GM12878 (cell line): ENCODE results near the gene HMGB2.

Experiments used
- ASH2L ChIP-seq: fragments of 300-600, 200-600 bp; sonication (generic); IDR thresholded peaks from 2 replicates; pipeline ENCODE4 v1.6.1; 2017; ENCODE audit warnings: low read depth, mild to moderate bottlenecking, borderline replicate concordance
- CEBPB ChIP-seq, 2 experiments: fragments of 150-350 bp in 1 of 2; IDR thresholded peaks; 2 replicates each; pipeline ENCODE4 v1.6.1; 2012 to 2014; ENCODE audit warnings: low read depth in 2 of 2, low read length in 2 of 2, borderline replicate concordance in 1 of 2, inconsistent platforms in 1 of 2
- CHD2 ChIP-seq: IDR thresholded peaks from 2 replicates; pipeline ENCODE4 v1.6.1; 2011; ENCODE audit warnings: low read depth, low read length, improper control_type of control experiment, borderline replicate concordance
- EZH2 ChIP-seq: IDR thresholded peaks from 2 replicates; pipeline ENCODE4 v1.6.1; 2012; ENCODE audit warnings: low read depth, mild to moderate bottlenecking, control low read depth, inconsistent platforms, low read length, borderline replicate concordance; ENCODE audit not compliant: control insufficient read depth
- KAT2A ChIP-seq: conservative IDR thresholded peaks from 2 replicates; pipeline ENCODE4 v1.6.1; 2011; ENCODE audit warnings: low read depth, low read length; ENCODE audit not compliant: control insufficient read depth
- NFYA ChIP-seq: IDR thresholded peaks from 2 replicates; pipeline ENCODE4 v1.6.1; 2011; ENCODE audit warnings: low read depth, mild to moderate bottlenecking, low read length, improper control_type of control experiment, borderline replicate concordance
- POLR2A ChIP-seq: IDR thresholded peaks from 2 replicates; pipeline ENCODE4 v1.6.1; 2011; ENCODE audit warnings: low read depth, mild to moderate bottlenecking, low read length
- POLR2AphosphoS5 ChIP-seq: IDR thresholded peaks from 2 replicates; pipeline ENCODE4 v1.6.1; 2011; ENCODE audit warnings: mild to moderate bottlenecking, low read length, inconsistent platforms
- RCOR1 ChIP-seq: conservative IDR thresholded peaks from 2 replicates; pipeline ENCODE4 v1.6.1; 2012; ENCODE audit warnings: low read depth, low read length, improper control_type of control experiment
- SREBF2 ChIP-seq: IDR thresholded peaks from 2 replicates; pipeline ENCODE4 v1.6.1; 2012; ENCODE audit warnings: mild to moderate bottlenecking, low read length
- ZNF384 ChIP-seq: IDR thresholded peaks from 2 replicates; pipeline ENCODE4 v1.6.1; 2012; ENCODE audit warnings: low read depth, mild to moderate bottlenecking, low read length, improper control_type of control experiment, borderline replicate concordance
- TF ChIP-seq, protein P1 (sequence below), 3 experiments: IDR thresholded peaks in 2 of 3; conservative IDR thresholded peaks in 1 of 3; 2 replicates each; pipeline ENCODE4 v1.5.1; 2011; ENCODE audit warnings: low read depth in 3 of 3, low read length in 3 of 3, mild to moderate bottlenecking in 3 of 3, control low read depth in 2 of 3, moderate library complexity in 2 of 3, inconsistent platforms in 1 of 3, mixed read lengths in 1 of 3; ENCODE audit not compliant: control insufficient read depth in 2 of 3, insufficient read depth in 1 of 3; ENCODE audit errors: extremely low read depth in 1 of 3
- TF ChIP-seq, protein P2 (sequence below): fragments of 450-650 bp; formaldehyde crosslinking; IDR thresholded peaks from 2 replicates; pipeline ENCODE4 v1.5.0; 2022; ENCODE audit warnings: mild to moderate bottlenecking, missing genetic modification characterization

DNA sequence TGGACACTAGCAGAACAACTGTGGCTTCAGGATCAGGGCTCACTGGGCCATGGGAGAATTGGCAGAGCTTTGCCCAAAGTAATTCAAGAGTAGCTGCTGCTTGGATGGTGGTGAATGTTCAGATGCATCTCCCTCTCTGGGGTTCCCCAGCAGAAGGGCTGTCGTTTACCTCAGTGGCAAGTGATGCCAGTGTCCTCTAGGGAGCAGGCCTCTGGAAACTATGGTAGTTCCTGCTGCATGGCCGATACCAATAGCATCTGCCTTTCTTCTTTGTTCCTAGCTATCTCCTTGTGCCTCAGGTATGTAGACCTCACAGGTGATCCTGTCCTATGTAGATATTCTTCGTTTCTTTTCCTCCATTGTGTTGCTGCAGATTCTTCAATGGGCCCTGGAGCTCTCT lies 26.4 kb downstream of the HMGB2 start:
- TF ChIP-seq, protein P1, sequence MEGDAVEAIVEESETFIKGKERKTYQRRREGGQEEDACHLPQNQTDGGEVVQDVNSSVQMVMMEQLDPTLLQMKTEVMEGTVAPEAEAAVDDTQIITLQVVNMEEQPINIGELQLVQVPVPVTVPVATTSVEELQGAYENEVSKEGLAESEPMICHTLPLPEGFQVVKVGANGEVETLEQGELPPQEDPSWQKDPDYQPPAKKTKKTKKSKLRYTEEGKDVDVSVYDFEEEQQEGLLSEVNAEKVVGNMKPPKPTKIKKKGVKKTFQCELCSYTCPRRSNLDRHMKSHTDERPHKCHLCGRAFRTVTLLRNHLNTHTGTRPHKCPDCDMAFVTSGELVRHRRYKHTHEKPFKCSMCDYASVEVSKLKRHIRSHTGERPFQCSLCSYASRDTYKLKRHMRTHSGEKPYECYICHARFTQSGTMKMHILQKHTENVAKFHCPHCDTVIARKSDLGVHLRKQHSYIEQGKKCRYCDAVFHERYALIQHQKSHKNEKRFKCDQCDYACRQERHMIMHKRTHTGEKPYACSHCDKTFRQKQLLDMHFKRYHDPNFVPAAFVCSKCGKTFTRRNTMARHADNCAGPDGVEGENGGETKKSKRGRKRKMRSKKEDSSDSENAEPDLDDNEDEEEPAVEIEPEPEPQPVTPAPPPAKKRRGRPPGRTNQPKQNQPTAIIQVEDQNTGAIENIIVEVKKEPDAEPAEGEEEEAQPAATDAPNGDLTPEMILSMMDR (IDR thresholded peaks at IDR 0.05 in 2 of 3, conservative IDR thresholded peaks at IDR 0.05 in 1 of 3; ENCODE audit: control insufficient read depth in 2 of 3, extremely low read depth in 1 of 3, insufficient read depth in 1 of 3, low read depth in 3 of 3, low read length in 3 of 3): no peak
- TF ChIP-seq ZNF384 (no peak), POLR2AphosphoS5 (no peak), SREBF2 (no peak), RCOR1 (no peak), CHD2 (no peak), ASH2L (no peak), POLR2A (no peak), CEBPB (IDR thresholded peaks at IDR 0.05; ENCODE audit: borderline replicate concordance in 1 of 2, low read depth in 2 of 2, low read length in 2 of 2) (no peak), NFYA (no peak), EZH2 (no peak), KAT2A (no peak)
- TF ChIP-seq, protein P2, sequence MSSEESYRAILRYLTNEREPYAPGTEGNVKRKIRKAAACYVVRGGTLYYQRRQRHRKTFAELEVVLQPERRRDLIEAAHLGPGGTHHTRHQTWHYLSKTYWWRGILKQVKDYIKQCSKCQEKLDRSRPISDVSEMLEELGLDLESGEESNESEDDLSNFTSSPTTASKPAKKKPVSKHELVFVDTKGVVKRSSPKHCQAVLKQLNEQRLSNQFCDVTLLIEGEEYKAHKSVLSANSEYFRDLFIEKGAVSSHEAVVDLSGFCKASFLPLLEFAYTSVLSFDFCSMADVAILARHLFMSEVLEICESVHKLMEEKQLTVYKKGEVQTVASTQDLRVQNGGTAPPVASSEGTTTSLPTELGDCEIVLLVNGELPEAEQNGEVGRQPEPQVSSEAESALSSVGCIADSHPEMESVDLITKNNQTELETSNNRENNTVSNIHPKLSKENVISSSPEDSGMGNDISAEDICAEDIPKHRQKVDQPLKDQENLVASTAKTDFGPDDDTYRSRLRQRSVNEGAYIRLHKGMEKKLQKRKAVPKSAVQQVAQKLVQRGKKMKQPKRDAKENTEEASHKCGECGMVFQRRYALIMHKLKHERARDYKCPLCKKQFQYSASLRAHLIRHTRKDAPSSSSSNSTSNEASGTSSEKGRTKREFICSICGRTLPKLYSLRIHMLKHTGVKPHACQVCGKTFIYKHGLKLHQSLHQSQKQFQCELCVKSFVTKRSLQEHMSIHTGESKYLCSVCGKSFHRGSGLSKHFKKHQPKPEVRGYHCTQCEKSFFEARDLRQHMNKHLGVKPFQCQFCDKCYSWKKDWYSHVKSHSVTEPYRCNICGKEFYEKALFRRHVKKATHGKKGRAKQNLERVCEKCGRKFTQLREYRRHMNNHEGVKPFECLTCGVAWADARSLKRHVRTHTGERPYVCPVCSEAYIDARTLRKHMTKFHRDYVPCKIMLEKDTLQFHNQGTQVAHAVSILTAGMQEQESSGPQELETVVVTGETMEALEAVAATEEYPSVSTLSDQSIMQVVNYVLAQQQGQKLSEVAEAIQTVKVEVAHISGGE (CRISPR knock-in tag): no peak
